NCI-H510A (cell line): ENCODE data around the gene CRLF3.
"Not testable (repeated sequence)": the region's sequence is repeated elsewhere in the genome, so short reads cannot be mapped to it uniquely, and the experiment has no call there.

Experiments used
- DNase-seq: peaks from one replicate; lab custom pipeline; 2025; lab: John Stamatoyannopoulos, UW

Gene CRLF3, protein sequence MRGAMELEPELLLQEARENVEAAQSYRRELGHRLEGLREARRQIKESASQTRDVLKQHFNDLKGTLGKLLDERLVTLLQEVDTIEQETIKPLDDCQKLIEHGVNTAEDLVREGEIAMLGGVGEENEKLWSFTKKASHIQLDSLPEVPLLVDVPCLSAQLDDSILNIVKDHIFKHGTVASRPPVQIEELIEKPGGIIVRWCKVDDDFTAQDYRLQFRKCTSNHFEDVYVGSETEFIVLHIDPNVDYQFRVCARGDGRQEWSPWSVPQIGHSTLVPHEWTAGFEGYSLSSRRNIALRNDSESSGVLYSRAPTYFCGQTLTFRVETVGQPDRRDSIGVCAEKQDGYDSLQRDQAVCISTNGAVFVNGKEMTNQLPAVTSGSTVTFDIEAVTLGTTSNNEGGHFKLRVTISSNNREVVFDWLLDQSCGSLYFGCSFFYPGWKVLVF

DNA sequence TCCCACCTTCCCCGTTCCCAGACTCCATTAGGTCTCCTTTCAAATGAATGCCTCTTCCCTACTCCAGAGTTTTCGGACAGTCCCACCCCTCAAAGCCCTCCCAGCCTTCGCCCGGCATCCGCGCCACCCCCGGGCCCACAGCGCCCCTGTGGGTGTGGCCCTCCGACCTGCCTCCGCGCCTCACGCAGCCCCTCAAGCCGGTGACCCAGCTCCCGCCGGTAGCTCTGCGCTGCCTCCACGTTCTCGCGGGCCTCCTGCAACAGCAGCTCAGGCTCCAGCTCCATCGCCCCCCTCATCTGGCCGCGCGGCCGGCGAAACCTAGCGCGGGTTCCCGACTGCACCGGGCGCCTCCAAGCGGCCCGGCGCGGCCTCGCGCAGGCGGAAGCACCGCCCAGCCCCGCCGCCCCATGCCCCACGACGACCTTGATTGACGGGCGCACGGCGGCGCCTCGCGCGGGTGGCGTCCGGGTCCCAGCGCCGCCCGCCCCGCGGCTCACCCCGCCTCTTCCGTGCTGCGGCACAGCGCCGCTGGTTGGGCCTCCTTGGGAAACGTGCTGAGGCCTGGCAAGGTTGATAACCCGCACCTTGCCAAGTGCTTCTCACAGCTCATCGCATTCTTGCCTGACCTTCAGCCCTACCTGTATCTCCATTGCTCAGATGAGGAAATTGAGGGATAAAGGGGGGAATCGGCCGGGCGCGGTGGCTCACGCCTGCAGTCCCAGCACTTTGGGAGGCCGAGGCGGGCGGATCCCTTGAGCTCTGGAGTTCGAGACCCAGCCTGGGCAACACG is at the start of gene CRLF3:
Gene CRLF3, minus strand, starts transcription at position 337 of the 790 bp plus-strand sequence. Its CDS starts 41 bp downstream, at position 296.
- DNase-seq = peak; percentile 91

DNA sequence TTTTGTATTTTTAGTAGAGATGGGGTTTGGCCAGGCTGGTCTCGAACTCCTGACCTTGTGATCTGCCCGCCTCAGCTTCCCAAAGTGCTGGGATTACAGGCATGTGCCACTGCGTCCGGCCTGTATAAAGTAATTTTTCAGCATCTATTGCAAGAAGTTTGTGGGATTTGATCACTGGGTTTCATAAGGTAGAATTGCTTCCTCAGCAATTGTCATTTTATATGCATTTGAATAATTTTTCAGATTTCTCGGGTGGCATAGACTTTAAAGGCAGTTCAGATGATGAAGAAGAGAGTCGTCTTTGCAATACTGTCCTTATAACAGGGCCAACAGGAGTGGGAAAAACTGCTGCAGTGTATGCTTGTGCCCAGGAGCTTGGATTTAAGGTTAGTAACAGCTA is 44.5 kb upstream of the CRLF3 start:
- no peak for DNase-seq

DNA sequence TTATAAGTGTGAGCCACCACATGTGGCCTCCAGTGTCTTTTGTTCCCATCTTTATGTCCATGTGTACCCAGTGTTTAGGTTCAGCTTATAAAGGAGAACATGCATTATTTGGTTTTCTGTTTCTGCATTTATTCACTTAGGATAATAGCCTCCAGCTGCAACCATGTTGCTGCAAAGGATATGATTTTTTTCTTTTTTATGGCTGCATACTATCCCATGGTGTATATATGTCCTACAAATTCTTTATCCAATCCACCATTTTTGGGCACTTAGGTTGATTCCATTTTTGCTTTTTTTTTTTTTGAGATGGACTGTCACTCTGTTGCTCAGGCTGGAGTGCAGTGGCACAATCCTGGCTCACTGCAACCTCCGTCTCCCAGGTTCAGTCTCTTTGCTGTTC is 40.1 kb upstream of the CRLF3 start:
- no peak for DNase-seq

DNA sequence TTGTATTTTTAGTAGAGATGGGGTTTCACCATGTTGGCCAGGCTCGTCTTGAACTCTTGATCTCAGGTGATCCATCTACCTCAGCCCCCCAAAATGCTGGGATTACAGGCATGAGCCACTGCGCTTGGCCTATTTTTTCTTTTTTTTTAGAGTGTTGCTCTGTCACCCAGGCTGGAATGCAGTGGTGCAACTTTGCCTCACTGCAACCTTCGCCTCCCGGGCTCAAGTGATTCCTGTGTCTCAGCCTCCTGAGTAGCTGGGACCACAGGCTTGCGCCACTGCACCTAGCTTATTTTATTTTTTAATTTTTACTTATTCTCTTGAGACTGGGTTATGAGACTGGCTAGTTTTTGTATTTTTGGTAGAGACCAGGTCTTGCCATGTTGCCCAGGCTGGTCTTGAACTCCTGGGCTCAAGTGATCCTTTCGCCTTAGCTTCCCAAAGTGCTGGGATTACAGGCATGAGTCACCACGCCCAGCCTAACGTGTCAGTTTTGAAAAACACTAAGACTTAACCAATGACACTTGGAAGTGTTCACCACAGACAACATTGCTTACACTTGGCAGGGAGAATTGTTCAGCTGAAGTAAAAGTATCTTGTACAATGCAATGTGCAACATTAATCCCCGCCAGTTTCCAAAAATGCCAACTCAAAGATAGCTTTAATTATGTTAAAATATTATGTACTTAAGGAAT is 34.2 kb upstream of the CRLF3 start:
- no peak for DNase-seq

DNA sequence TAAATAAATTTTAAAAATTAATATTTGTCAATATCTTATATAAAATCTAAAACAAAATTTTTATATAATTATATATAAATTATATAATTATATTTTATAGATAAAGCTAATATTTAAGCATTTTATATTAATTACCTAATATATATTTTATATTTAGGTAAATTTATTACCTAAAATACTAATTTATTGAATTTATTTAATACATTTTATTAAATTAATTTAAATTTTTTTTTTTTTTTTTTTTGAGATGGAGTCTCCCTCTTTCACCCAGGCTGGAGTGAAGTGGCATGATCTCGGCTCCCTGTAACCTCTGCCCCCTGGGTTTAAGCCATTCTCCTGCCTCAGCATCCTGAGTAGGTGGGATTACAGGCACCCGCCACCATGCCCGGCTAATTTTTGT is 29.7 kb upstream of the CRLF3 start:
- DNase-seq = no peak

DNA sequence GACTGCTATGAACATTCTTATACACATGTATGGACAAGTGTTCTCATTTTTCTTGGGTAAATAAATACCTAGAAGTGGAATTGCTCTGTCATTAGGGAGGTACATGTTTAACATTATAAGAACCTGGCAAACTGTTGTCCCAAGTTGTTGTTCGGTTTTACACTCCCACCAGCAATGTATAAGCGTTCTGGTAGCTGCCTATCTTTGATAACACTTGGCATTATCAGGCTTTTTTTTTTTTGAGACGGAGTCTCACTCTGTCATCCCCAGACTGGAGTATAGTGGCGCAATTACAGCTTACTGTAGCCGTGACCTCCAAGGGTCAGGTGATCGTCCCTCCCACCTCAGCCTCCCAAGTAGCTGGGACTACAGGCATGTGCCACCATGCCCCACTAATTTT is 23.5 kb upstream of the CRLF3 start:
- no peak for DNase-seq

DNA sequence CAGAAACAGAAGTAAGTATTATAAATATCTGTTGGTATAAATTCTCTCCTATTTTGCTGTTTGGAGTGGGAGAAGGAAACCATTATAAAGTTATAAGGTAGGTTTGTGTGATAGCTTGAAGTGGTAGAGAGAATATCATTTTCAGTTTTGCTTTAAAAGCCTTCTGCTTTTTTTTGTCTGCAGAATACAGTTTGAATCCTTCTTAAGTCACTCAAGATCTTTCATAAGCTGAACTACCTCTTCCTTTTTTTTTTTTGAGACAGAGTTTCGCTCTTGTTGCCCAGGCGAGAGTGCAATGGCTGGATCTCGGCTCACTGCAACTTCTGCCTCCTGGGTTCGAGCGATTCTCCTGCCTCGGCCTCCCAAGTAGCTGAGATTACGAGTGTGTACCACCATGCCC is 16.3 kb upstream of the CRLF3 start:
- no peak for DNase-seq

DNA sequence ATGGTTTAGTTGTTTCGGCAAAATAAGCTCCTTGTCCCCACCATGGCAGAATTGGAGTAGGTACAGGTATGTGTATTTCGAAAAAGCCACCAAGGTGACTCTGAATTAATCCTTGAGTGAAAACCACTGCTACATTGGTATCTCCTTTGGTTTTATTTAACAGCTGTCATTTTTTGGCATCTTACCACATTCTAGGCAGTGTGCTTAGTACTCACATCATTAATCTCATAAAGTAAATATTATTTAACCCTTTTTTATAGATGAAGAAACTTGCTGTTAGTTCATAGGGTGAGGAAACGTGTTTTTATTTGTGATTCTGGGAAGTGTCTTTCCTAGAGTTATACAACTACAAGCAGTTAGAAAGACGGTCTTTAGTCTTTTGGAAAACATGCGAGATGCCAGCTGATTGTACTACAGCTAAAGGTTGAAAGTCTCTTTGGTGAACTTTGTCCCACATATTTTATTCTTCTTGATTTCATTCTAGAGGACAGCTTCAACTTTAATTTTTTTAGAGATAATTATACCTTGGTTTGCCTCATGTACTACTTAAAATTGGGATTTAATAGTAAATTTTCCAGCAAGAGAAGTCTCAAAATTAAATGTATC is 13.8 kb upstream of the CRLF3 start:
- DNase-seq = no peak

DNA sequence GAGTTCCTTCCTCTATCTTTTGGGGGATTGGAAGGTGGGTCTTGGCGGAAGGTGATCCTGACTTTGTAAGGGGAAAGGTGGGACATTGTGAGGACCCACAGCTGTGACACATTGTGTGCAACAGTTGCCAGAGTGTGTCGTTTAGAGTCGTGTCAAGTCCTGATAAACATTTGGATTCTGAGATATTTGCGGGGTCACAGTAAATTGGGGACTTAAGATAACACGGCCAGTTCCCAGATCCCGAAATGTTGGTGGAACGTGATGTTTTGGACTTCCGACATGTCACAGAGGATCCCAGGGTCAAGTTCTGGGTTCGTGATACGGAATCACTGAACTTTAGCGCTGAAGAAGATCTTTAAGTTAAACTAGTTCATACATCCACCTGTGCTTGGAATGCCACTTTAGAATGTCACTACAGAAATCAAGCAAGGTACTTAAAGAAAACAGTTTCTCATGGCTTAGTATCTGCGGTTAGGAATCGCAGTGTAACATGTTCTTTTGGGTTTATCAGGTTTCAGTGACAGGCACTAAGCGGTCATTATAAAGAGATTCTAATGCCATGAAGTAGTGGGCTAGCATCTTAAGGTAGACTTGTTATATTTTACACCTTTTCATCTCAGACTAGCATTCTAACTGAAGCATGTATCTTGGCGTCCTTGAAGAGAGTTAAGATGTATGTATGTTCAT is 8.1 kb upstream of the CRLF3 start:
- no peak for DNase-seq

DNA sequence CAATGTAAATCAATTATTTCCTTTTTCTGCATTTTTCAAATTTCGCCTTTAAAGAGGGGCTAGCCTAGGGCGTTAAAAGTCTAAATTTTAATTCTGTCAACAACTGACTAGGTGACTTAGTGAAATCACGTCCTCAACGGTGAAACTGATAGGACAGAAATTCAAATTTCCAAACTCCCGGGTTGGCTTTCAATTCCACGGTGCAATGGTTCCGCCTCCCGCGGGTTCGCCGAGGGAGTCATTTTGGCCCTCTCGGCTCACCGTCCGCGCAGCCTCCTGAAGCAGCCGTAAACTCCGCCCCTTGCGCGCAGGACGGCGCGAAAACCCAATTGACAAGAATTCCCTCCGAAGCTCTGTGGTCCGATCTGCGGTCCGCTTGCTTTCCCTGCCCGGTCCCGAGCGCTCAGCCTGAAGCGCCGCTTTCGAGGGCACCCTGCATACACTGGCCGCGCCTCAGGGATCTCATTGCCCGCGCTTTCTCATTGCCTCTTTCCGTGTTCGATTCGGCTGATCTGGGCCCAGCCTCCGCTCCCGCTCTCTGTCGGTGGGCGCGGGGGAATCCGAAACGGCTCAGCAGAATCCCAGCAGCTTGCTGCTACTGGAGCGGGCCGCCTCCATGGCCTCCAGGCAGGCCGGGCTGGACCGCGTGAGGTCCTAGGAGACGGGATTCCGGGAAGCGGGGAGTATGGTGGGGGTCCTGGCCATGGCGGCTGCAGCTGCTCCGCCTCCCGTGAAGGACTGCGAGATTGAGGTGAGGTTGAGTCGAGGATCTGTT is 7.4 kb upstream of the CRLF3 start, which contains the start of gene ATAD5:
Gene ATAD5, plus strand, starts transcription at position 304 of the 775 bp plus-strand sequence. Its CDS starts 382 bp downstream, at position 686.
- DNase-seq = peak; percentile 91

DNA sequence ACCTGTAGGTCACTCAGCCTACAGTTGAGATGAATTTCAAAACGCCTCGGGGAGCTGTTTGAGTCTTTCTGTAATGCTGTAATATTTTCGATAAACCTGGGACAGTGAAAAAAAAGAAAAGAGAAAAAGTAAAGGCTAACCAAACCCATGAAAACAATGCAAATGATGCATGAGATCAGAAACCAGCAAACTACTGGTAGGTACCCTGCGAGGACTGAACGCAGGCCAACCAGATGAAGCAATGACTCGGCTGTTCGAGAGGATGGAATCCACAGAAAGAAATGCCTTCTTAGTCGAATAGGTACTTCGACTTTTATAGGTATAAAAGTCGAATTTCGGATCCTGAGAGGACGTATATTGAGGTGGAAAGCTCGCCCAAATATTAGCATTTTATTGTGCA is 6.8 kb upstream of the CRLF3 start:
- no peak for DNase-seq

DNA sequence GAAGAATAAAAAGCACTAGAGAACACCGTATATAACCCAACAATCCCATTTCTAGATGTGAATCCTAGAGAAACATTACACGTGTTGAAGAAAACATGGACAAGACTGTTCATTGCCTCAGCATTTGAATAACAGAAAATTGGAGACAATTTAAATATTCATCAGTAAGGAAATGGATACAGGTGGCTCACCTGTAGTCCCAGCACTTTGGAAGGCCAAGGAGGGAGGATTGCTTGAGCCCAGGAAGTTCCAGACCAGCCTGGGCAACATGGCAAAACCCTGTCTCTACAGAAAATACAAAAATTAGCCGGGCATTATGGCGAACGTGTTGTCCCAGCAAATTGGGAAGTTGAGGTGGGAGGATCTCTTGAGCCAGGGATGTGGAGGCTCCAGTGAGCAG is 4.5 kb upstream of the CRLF3 start:
- DNase-seq = no peak

DNA sequence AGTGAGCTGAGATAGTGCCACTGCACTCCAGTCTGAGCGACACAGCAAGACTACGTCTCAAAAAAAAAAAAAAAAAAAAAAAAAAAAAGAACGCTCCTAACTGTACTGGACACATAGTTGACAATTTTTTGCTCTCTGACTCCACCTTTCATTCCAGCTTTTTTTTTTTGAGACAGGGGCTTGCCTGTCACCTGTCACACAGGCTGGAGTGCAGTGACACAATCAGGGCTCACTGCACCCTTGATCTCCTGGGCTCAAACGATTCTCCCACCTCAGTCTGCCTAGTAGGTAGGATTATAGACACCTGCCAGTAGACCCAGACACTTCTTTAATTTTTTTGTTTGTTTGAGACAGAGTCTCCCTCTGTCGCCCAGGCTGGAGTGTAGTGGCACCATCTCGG is 2.6 kb upstream of the CRLF3 start:
- DNase-seq = no peak

DNA sequence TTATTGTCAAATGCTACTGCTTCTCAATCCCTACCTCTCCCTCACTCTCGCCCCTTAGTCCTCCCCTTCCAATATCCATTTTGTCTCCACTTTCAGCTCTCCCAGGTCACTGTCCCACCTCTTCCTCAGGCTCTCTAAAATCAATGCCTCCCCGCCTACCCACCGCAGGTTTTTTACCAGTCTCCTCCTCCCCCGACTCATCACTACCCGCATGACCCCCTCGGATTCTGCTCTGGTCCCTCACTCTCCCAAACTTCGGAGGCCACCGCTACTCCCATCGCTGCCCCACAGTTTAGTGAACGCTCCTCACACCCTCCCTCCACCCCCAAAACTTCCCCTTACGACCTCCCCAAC is 513 bp downstream of the CRLF3 start:
- no peak for DNase-seq

DNA sequence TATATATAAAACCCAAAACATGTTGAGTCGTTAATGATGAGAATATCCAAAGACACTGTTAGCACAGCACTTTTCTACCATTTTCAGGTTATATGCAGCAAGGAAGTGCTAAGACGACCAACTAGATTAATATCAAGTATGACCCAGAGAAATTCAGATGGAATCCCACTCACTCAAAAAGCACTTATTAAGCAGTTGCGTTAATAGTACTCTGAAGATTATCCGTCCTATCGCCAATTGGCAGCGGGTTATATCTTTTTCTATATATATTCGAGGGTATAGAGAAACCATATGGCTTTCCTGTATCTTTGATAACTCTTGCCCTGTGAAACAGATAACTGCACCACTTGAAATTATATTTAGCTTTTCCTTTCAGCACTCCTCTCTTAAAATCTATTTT is 1.1 kb downstream of the CRLF3 start:
- DNase-seq = no peak

DNA sequence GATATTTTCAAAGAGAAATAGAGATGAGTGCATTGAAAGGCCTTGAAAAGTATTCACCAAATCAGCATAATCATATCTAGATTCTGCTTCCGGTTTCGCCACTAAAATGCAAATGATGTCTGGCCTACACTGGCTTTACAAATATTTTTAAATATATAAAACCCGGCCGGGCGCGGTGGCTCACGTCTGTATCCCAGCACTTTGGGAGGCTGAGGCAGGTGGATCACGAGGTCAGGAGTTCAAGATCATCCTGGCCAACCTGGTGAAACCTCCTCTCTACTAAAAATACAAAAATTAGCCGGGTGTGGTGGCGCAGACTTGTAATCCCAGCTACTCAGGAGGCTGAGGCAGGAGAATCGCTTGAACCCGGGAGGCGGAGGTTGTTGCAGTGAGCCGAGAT is 1.6 kb downstream of the CRLF3 start:
- DNase-seq = not testable (repeated sequence)

DNA sequence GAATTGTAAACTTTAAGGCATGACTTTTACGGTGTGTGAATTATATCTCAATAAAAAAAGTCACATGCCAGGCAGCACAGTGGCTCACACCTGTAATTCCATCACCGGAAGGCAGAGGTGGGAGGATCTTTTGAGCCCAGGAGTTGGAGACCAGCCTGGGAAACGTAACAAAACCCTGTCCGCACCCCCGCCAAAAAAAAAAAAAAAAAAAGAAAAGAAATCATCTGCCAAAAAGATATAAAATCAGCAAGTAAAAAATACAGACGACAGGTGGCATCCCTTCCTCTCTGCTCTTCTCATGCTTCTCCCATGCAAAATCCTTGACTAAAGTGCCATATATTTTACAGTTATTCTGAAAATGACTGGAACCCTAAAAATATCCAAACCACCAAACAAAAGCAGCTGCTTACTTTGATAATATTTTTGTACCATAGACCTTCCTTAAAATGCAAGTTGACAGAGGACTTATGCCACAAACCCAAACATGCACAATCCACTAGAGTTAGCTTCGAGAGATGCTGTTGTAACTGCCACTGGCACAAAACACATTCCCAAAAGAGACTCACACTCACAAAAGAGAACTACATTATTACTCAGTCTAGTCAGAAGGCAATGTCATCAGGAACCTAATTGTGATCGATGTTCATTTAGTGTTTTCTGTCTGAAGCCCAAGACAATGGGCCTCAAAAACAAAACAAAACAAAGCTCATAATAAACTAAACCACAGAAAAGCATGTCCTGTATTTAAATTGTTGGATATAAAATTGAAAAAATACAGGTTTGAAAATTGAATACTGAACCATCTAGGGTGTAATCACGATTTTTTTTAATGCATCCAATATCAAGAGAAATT is 2.4 kb downstream of the CRLF3 start:
- DNase-seq = no peak

DNA sequence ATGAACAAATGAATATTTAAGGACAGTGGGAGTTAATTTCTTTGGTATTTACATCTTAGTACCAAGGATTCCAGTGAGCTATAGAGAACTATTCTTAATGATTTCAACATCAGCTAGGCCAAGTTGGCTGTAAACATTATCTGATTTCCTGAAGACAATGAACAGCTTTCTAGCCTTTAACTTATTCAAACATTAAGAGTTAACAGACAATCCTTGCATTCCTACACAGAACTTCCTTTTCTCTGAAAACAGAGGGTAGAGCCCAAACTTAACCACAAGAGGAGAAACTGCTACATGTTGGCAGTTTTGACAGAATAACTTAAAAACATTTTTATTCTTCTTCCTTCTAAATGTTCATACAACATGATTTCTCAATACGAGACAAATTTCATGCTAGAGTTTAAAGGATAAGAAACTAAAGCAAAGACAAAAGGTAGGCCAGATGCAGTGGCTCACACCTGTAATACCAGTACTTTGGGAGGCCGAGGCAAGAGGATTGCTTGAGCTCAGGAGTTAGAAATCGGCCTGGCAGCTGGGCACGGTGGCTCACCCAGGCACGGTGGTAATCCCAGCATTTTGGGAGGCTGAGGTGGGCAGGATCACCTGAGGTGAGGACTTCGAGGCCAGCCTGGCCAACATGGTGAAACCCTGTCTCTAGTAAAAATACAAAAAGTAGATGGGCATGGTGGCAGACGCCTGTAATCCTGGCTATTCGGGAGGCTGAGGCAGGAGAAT is 4.4 kb downstream of the CRLF3 start:
- DNase-seq = no peak

DNA sequence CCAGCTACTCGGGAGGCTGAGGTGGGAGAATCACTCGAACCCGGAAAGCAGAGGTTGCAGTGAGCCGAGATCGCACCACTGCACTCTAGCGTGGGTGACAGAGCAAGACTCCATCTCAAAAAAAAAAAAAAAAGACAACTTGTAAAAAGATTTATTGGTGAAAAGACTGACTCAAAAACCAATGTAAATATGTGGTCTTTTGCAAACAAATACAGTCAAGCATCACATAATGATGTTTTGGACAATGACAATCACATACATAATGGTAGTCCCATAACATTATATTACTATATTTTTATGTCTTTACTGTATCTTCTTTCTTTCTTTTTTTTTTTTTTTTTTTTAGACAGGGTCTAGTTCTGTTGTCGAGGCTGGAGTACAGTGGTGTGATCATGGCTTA is 8.3 kb downstream of the CRLF3 start:
- no peak for DNase-seq
